ENCODE data around the gene COQ5. TPM values are rescaled to one million over a fixed set of nuclear protein-coding genes. Genes with fewer than 3 reads are reported as not detected.

Gene COQ5
- total and polyA plus RNA-seq, 2 donors, result 25.0 to 26.8 TPM

DNA sequence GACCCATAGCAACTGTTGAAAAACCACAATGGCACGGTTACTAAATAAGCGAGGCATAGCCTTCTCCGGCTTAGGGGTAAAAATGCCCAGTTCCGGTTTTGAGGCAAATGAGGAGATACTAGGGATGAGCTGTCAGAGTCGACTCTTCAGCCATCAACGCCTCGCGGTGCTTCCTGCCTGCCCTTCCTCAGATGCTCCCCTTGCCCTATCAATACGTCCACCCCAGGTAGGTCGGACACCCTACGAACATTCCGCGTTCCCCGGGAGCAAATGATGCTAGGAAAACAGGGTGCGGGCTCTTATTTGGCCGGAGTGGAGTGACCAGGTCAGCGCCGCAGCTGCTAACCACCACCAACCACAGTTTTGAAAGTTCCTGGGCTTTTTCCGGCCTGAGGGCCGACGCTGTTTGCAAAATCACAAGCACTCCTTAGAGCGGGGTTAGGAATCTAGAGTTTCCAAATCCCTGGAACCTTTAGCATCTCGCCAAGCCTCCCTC, 60.6 kb downstream of the COQ5 start:
- no peak for DNase-seq (ENCODE audit: extremely low spot score)
- Histone ChIP-seq H3K4me1 (ENCODE audit: insufficient read depth) (no peaks in the 10 kb centered on the region), H3K27ac (ENCODE audit: low read depth) (peak overlapping the region; percentile 91), H3K36me3 (ENCODE audit: insufficient read depth) (peaks cover 2% of the 10 kb centered on the region), H3K4me3 (ENCODE audit: low read depth, low read length) (peak overlapping the region; percentile 91)
- 1% methylated on average over 23 of the region's 23 CpGs for WGBS

DNA sequence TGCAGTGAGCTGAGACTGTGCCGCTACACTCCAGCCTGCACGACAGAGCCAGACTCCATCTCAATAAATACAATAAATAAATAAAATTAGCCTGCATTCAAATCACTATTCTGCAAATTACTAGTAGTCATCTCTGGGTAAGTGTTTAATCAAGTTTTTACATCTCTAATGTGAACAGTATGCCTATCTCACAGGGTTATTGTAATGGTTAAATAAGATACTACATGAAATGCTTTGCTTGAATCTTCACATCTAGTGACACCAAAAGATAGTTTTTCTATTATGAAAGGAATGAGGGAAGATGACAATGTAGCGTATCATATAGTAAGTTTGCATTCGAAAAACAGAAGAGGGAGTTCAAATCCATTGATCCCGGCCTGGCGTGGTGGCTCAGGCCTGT, 61.5 kb downstream of the COQ5 start:
- H3K4me3 ChIP-seq (ENCODE audit: low read depth, low read length), result no peak overlapping the region
- no peaks in the 10 kb centered on the region for H3K4me1 ChIP-seq (ENCODE audit: insufficient read depth)
- DNase-seq (ENCODE audit: extremely low spot score), result no peak
- H3K36me3 ChIP-seq (ENCODE audit: insufficient read depth), result peaks cover 2% of the 10 kb centered on the region
- 93% methylated on average over 6 of the region's 6 CpGs for WGBS
- H3K27ac ChIP-seq (ENCODE audit: low read depth), result no peak overlapping the region

DNA sequence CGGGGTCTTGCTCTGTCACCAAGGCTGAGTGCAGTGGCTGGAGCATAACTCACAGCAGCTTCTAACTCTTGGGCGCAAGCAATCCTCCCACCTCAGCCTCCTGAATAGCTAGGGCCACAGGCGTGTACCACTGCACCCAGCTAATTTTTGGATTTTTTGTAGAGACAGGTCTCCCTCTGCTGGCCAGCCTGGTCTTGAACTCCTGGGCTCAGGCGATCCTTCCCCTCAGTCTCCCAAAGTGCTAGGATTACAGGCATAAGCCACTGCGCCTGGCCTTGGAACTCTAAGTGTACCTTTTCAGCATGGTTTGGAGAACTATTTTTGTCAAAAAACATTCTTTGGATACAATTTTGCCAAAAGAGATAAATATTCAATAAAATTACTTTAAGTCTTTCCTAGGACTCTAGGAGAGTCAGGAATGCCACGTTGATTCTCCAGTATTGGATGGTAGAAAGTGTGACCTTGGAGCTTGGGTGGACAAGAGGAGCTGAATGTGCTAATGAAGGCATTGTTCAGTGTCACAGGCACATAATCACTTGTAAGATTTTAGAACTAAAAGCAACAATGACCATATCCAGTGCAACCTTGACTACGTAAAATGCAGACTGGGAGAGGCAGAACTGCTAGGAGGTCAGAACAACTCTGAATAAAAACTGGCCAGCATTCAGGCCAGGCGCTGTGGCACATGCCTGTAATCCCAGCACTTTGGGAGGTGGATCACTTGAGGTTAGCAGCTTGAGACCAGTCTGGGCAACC, 62.2 kb downstream of the COQ5 start:
- H3K36me3 ChIP-seq (ENCODE audit: insufficient read depth), result peaks cover 2% of the 10 kb centered on the region

DNA sequence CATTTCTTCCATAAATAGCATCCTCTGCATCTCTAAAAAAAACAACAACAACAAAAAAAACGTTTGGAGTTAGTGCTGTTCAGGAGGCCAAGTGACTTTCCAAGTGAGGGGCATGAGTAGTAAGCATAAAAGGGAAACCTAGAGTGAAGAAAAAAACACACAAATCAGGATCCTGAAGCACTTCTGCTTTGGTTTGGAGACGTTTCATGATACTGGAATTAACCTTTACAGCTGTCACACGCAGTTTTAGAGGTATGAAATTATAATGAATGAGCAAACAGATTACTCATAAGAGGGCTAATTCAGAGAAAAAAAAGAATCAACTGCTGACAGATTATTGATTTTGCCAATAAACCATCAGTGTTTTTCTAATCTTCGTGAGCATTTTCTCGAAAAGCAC, 63.2 kb downstream of the COQ5 start:
- H3K36me3 ChIP-seq (ENCODE audit: insufficient read depth), result peaks cover 2% of the 10 kb centered on the region
- H3K4me3 ChIP-seq (ENCODE audit: low read depth, low read length), result no peak overlapping the region
- WGBS, result 50% methylated on average over 5 of the region's 5 CpGs

More for the DNA sequence above, 62.2 kb downstream of the COQ5 start:
- no peak for DNase-seq (ENCODE audit: extremely low spot score)
- 55% methylated on average over 8 of the region's 8 CpGs for WGBS
- no peaks in the 10 kb centered on the region for H3K4me1 ChIP-seq (ENCODE audit: insufficient read depth)
- no peak overlapping the region for H3K27ac ChIP-seq (ENCODE audit: low read depth)
- H3K4me3 ChIP-seq (ENCODE audit: low read depth, low read length), result no peak overlapping the region

DNA sequence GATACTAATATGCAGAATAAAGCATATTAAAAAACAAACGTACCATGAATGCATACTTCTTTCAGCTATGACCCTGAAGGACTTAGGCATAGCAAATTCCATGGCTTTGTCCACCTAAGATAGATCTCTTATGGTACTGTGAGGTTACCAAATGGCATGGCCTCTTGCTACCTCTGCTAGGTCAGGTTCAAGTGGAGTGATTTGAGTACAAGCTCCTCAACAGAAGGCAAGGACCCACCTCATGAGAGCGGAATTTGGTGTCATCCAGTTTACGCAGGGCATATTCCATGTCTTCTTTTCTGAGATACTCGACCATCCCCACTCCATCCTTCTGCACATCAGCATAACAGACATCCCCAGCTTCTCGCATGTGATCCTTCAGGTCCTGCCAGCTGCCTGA, 65.2 kb downstream of the COQ5 start:
- Histone ChIP-seq H3K4me1 (ENCODE audit: insufficient read depth) (no peaks in the 10 kb centered on the region), H3K27ac (ENCODE audit: low read depth) (no peak overlapping the region), H3K4me3 (ENCODE audit: low read depth, low read length) (no peak overlapping the region), H3K36me3 (ENCODE audit: insufficient read depth) (peaks cover 6% of the 10 kb centered on the region)
- no peak for DNase-seq (ENCODE audit: extremely low spot score)
- 86% methylated on average over 5 of the region's 5 CpGs for WGBS

More for the DNA sequence above, 63.2 kb downstream of the COQ5 start:
- Histone ChIP-seq H3K4me1 (ENCODE audit: insufficient read depth) (no peaks in the 10 kb centered on the region), H3K27ac (ENCODE audit: low read depth) (no peak overlapping the region)
- no peak for DNase-seq (ENCODE audit: extremely low spot score)

DNA sequence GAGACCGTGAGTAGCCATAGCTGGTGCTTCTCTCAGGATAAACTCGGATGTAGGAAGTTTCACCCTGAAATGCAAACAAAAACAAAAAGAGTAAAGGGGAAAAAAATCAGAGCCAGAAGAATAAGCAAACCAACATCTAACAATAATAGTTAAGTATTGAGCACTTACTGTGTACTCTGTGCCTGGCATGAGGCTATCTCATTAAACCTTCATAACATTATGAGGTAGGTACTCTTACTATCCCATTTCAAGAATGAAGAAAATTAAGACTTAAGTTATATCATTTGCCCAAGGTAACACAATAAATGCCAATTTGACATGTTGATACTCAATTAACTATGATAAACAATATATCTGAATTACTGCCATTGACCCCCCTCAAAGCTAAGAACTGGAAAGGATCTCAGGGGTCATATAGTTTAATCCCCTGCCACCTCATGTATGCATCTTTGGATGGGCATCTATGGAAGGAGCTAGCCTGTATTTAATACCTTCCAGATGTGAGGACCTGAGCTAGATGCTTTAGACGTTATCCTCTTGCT, 66.8 kb downstream of the COQ5 start:
- no peak overlapping the region for H3K27ac ChIP-seq (ENCODE audit: low read depth)
- no peak for DNase-seq (ENCODE audit: extremely low spot score)
- H3K4me1 ChIP-seq (ENCODE audit: insufficient read depth), result no peaks in the 10 kb centered on the region
- WGBS, result 66% methylated on average over 3 of the region's 3 CpGs
- peaks cover 6% of the 10 kb centered on the region for H3K36me3 ChIP-seq (ENCODE audit: insufficient read depth)
- H3K4me3 ChIP-seq (ENCODE audit: low read depth, low read length), result no peak overlapping the region

DNA sequence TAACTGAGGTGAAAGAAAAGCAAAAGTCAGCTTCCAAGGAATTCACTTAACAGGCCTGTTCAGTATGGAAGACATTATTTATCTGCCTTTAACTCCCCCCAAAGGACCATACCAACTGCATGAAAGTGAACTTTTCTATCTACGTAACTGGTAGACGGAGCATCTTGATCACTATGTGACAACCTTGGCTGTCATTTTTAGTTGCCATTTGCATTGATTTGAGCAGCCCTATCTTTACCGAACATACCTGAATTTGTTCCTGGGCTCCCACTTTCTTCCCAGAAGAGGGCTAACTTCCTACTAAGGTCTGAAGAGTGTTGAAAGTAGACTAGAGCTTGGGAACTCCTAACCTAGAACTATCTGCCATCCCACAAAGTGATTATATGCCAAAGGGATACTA, 68.8 kb downstream of the COQ5 start:
- DNase-seq (ENCODE audit: extremely low spot score), result no peak
- Histone ChIP-seq H3K36me3 (ENCODE audit: insufficient read depth) (peaks cover 6% of the 10 kb centered on the region), H3K27ac (ENCODE audit: low read depth) (no peak overlapping the region), H3K4me3 (ENCODE audit: low read depth, low read length) (no peak overlapping the region), H3K4me1 (ENCODE audit: insufficient read depth) (no peaks in the 10 kb centered on the region)
- WGBS, result 93% methylated on average over 3 of the region's 3 CpGs

DNA sequence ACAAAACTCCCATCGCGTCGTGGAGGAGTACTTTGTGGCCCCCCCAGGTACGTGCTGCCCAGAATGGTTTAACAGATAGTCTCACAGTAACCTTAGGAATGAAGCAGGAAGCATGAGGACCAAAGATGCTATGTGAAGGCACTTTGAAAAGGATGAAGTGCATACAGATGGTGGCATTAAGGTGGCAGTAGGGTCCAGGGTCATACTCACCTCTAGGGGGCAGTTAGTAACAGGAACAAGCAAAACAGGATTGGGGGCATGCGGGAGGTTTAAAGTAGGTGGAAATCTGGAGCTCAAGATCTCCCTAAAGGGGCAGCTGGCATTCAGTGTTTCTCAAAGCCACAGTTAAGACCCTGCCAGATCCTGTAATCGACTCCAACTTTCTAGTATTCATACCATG, 71.8 kb downstream of the COQ5 start:
- Histone ChIP-seq H3K36me3 (ENCODE audit: insufficient read depth) (peaks cover 3% of the 10 kb centered on the region), H3K4me1 (ENCODE audit: insufficient read depth) (no peaks in the 10 kb centered on the region), H3K4me3 (ENCODE audit: low read depth, low read length) (no peak overlapping the region), H3K27ac (ENCODE audit: low read depth) (no peak overlapping the region)
- no peak for DNase-seq (ENCODE audit: extremely low spot score)
- WGBS, result 76% methylated on average over 6 of the region's 6 CpGs

DNA sequence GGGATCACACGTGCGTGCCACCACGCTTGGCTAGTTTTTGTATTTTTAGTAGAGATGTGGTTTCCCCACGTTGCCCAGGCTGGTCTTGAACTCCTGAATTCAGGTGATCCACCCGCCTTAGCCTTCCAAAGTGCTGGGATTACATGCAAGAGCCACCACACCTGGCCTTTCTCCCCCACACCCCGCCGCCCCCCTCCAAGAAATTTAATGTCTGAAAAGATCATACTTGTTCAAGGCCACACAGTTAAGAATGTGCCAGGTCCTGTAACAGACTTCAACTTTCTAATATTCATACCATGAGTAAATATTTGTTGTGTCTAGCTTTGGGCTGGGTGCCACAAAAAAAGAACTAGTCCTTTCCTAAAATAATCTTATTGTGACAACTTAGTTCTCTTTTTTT, 73.7 kb downstream of the COQ5 start:
- no peak overlapping the region for H3K4me3 ChIP-seq (ENCODE audit: low read depth, low read length)
- no peak overlapping the region for H3K27ac ChIP-seq (ENCODE audit: low read depth)
- WGBS, result 95% methylated on average over 7 of the region's 7 CpGs
- no peak for DNase-seq (ENCODE audit: extremely low spot score)
- H3K36me3 ChIP-seq (ENCODE audit: insufficient read depth), result peaks cover 3% of the 10 kb centered on the region
- no peaks in the 10 kb centered on the region for H3K4me1 ChIP-seq (ENCODE audit: insufficient read depth)

DNA sequence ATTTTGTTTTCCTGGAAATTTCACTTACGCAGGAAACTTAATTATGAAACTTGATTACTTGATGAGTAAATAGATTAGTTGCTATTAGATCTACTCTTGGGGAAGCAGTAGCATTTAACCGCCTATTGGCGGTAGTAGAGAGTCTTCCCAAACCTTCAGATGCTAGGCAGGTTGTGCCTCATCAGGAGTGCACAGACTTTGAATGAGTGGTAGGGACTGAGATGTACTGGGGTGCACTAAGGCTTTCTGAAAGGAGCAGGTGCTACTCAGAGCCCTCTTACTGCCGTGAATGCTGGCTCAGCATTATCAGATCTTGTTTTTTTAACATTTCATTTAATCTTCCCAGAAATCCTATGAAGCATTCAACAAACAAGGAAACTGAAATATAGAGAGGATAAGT, 75.0 kb downstream of the COQ5 start:
- Histone ChIP-seq H3K4me1 (ENCODE audit: insufficient read depth) (no peaks in the 10 kb centered on the region), H3K27ac (ENCODE audit: low read depth) (no peak overlapping the region), H3K4me3 (ENCODE audit: low read depth, low read length) (no peak overlapping the region), H3K36me3 (ENCODE audit: insufficient read depth) (peaks cover 2% of the 10 kb centered on the region)
- DNase-seq (ENCODE audit: extremely low spot score), result no peak
- 72% methylated on average over 4 of the region's 4 CpGs for WGBS

Small RNA genes within 50 kb of the gene (small RNA-seq; reads per million reads assigned to genes)
- gene RF00019, result not detected

Other genes with a start within 250 kb of the COQ5 start
- gene RNU4-2, start 237.3 kb downstream of the COQ5 start, total RNA-seq, result under 0.01 TPM
- gene RNU4-2, start 237.3 kb downstream of the COQ5 start, polyA plus RNA-seq, result not detected
- under 0.01 TPM for gene RNU4-1, start 235.9 kb downstream of the COQ5 start, total RNA-seq
- gene RNU4-1, start 235.9 kb downstream of the COQ5 start, polyA plus RNA-seq, result not detected
- 2.3 TPM for gene SIRT4, start 226.8 kb downstream of the COQ5 start, total RNA-seq
- gene SIRT4, start 226.8 kb downstream of the COQ5 start, polyA plus RNA-seq, result 1.8 TPM
- 0.90 TPM for gene PLA2G1B, start 201.4 kb downstream of the COQ5 start, total RNA-seq
- 0.60 TPM for gene PLA2G1B, start 201.4 kb downstream of the COQ5 start, polyA plus RNA-seq
- 1.5 TPM for gene MSI1, start 160.0 kb downstream of the COQ5 start, total RNA-seq
- gene MSI1, start 160.0 kb downstream of the COQ5 start, polyA plus RNA-seq, result 0.54 TPM
- 278 TPM for gene COX6A1, start 91.0 kb downstream of the COQ5 start, total RNA-seq
- gene COX6A1, start 91.0 kb downstream of the COQ5 start, polyA plus RNA-seq, result 715 TPM
- gene TRIAP1, start 82.8 kb downstream of the COQ5 start, total RNA-seq, result 12.4 TPM
- gene TRIAP1, start 82.8 kb downstream of the COQ5 start, polyA plus RNA-seq, result 21.4 TPM
- 26.2 TPM for gene GATC, start 82.7 kb downstream of the COQ5 start, total RNA-seq
- gene GATC, start 82.7 kb downstream of the COQ5 start, polyA plus RNA-seq, result 11.9 TPM
- 90.6 TPM for gene SRSF9, start 59.4 kb downstream of the COQ5 start, total RNA-seq
- 80.0 TPM for gene SRSF9, start 59.4 kb downstream of the COQ5 start, polyA plus RNA-seq
- 247 TPM for gene DYNLL1, start 33.0 kb downstream of the COQ5 start, total RNA-seq
- 458 TPM for gene DYNLL1, start 33.0 kb downstream of the COQ5 start, polyA plus RNA-seq
- 86.6 TPM for gene RNF10, start 5.2 kb upstream of the COQ5 start, total RNA-seq
- gene RNF10, start 5.2 kb upstream of the COQ5 start, polyA plus RNA-seq, result 98.4 TPM
- 25.4 TPM for gene POP5, start 52.2 kb upstream of the COQ5 start, total RNA-seq
- gene POP5, start 52.2 kb upstream of the COQ5 start, polyA plus RNA-seq, result 38.9 TPM
- 4.9 TPM for gene CABP1, start 111.5 kb upstream of the COQ5 start, total RNA-seq
- 10.4 TPM for gene CABP1, start 111.5 kb upstream of the COQ5 start, polyA plus RNA-seq
- gene MLEC, start 158.0 kb upstream of the COQ5 start, total RNA-seq, result 89.5 TPM
- gene MLEC, start 158.0 kb upstream of the COQ5 start, polyA plus RNA-seq, result 54.6 TPM
- gene UNC119B, start 181.3 kb upstream of the COQ5 start, total RNA-seq, result 17.5 TPM
- gene UNC119B, start 181.3 kb upstream of the COQ5 start, polyA plus RNA-seq, result 24.8 TPM
- 6.7 TPM for gene ACADS, start 196.7 kb upstream of the COQ5 start, total RNA-seq
- 35.6 TPM for gene ACADS, start 196.7 kb upstream of the COQ5 start, polyA plus RNA-seq

All from urinary bladder (tissue), 4 donors.